Stomach (tissue), 4 donors: Measurements from ENCODE around the gene TNNI2.

Experiments
- CTCF ChIP-seq, 7 experiments: fragments of 450-650 bp in 4 of 7; fragments of 200-600 bp in 3 of 7; sonication (generic) in 3 of 7; IDR thresholded peaks; one replicate each; pipeline ENCODE4 v1.5.1; 2016 to 2019; ENCODE audit warnings: antibody characterized with exemption in 7 of 7, control low read depth in 2 of 7, mild to moderate bottlenecking in 1 of 7
- EP300 ChIP-seq: sonication (generic); formaldehyde crosslinking; IDR thresholded peaks from one replicate; pipeline ENCODE4 v1.6.1; 2017; ENCODE audit warnings: antibody characterized with exemption
- POLR2A ChIP-seq, 4 donors: fragments of 450-650 bp; IDR thresholded peaks; one replicate each; pipeline ENCODE4 v1.6.1; 2016; ENCODE audit warnings: antibody characterized with exemption in 4 of 4, control low read depth in 2 of 4, mild to moderate bottlenecking in 1 of 4, moderate library complexity in 1 of 4

- TF ChIP-seq CTCF (IDR thresholded peaks at IDR 0.05) = no peak
- TF ChIP-seq POLR2A (IDR thresholded peaks at IDR 0.05) = no peak
- no peak for TF ChIP-seq EP300
Measured at GRCh38 chr11:1810761-1811160, 28.0 kb upstream of the TNNI2 start.
